Hepatocyte (in vitro differentiated cells): ENCODE data around the gene DEFB123. TPM values are rescaled to one million over a fixed set of nuclear protein-coding genes. Genes with fewer than 3 reads are reported as not detected.
"Not testable (repeated sequence)": the region's sequence is repeated elsewhere in the genome, so short reads cannot be mapped to it uniquely, and the experiment has no call there.

Experiments
- DNase-seq: peaks from one replicate; pipeline ENCODE4 v3.0.0-alpha.2; 2016; ENCODE audit warnings: low spot score
- H2AFZ ChIP-seq: fragments of 200-600 bp; sonication (generic); 2 replicates; pipeline ENCODE4 v1.6.0; 2016; ENCODE audit warnings: antibody characterized with exemption, mild to moderate bottlenecking
- H3K27ac ChIP-seq: fragments of 200-600 bp; sonication (generic); 2 replicates; pipeline ENCODE4 v1.5.1; 2016; ENCODE audit warnings: mild to moderate bottlenecking
- H3K27me3 ChIP-seq: fragments of 200-600 bp; sonication (generic); 2 replicates; pipeline ENCODE4 v1.6.1; 2016
- H3K36me3 ChIP-seq: fragments of 200-600 bp; sonication (generic); replicated peaks from 2 replicates; pipeline ENCODE4 v1.5.1; 2016; ENCODE audit warnings: low read depth; ENCODE audit not compliant: insufficient read depth
- H3K4me1 ChIP-seq: fragments of 200-600 bp; sonication (generic); 2 replicates; pipeline ENCODE4 v1.5.1; 2016; ENCODE audit warnings: mild to moderate bottlenecking, moderate library complexity; ENCODE audit not compliant: insufficient read depth
- H3K4me2 ChIP-seq: fragments of 200-600 bp; sonication (generic); 2 replicates; pipeline ENCODE4 v1.6.0; 2016
- H3K4me3 ChIP-seq: fragments of 200-600 bp; sonication (generic); 2 replicates; pipeline ENCODE4 v1.5.1; 2016; ENCODE audit warnings: mild to moderate bottlenecking
- H3K79me2 ChIP-seq: fragments of 200-600 bp; sonication (generic); 2 replicates; pipeline ENCODE4 v1.6.0; 2017; ENCODE audit warnings: mild to moderate bottlenecking
- H3K9me2 ChIP-seq: fragments of 200-600 bp; sonication (generic); replicated peaks from 2 replicates; pipeline ENCODE4 v1.6.0; 2017; ENCODE audit warnings: mild to moderate bottlenecking; ENCODE audit not compliant: insufficient read depth
- H3K9me3 ChIP-seq: fragments of 200-600 bp; sonication (generic); 2 replicates; pipeline ENCODE4 v1.5.1; 2016; ENCODE audit warnings: low read depth, mild to moderate bottlenecking
- H4K20me1 ChIP-seq: fragments of 200-600 bp; sonication (generic); 2 replicates; pipeline ENCODE4 v1.6.0; 2016; ENCODE audit warnings: mild to moderate bottlenecking; ENCODE audit not compliant: insufficient read depth, poor library complexity, severe bottlenecking
- CTCF ChIP-seq: fragments of 200-600 bp; sonication (generic); IDR thresholded peaks from 2 replicates; pipeline ENCODE4 v1.5.1; 2016; ENCODE audit warnings: antibody characterized with exemption, mild to moderate bottlenecking; ENCODE audit not compliant: poor library complexity
- EZH2 ChIP-seq: fragments of 200-600 bp; sonication (generic); IDR thresholded peaks from 2 replicates; pipeline ENCODE4 v1.6.1; 2016; ENCODE audit warnings: antibody characterized with exemption, mild to moderate bottlenecking, borderline replicate concordance
- EZH2phosphoT487 ChIP-seq: fragments of 200-600 bp; sonication (generic); IDR thresholded peaks from one replicate; pipeline ENCODE4 v1.6.1; 2018; ENCODE audit warnings: antibody characterized with exemption, mild to moderate bottlenecking, low read depth, moderate library complexity; ENCODE audit not compliant: unreplicated experiment, severe bottlenecking
- WGBS: methylation state at CpG from one replicate; pipeline ENCODE4 v1.1.6; 2016; ENCODE audit warnings: low lambda C conversion rate; ENCODE audit errors: missing lambda C conversion rate; 5-methylcytosine and 5-hydroxymethylcytosine counted together
- polyA plus RNA-seq: library from polyadenylated mRNA; unstranded; fragments of >200 nt; fragmentation: Nextera tagmentation; extraction: Ambion mirVana; gene quantifications from 2 replicates; pipeline ENCODE4 v1.2.1, GENCODE V29; 2016
- total RNA-seq: library from RNA; depleted of rRNA; stranded (reverse); fragments of >200 nt; gene quantifications from 2 replicates; pipeline ENCODE4 v1.2.3, GENCODE V29; 2014

The DEFB123 gene
- total and polyA plus RNA-seq, 2 experiments from 2014 or later: not detected

GRCh38 chr20:31452575-31452974, 12.1 kb downstream of the DEFB123 start:
- Histone ChIP-seq H3K4me2 (no peak overlapping the region), H3K79me2 (no peaks in the 10 kb centered on the region), H3K4me1 (no peaks in the 10 kb centered on the region), H2AFZ (no peak overlapping the region), H3K36me3 (no peaks in the 10 kb centered on the region), H3K9me2 (no peaks in the 10 kb centered on the region), H3K27ac (no peak overlapping the region), H4K20me1 (no peaks in the 10 kb centered on the region), H3K4me3 (no peak overlapping the region), H3K9me3 (no peaks in the 10 kb centered on the region), H3K27me3 (no peaks in the 10 kb centered on the region)
- 59% methylated on average over 2 of the region's 2 CpGs for WGBS
- no peak for DNase-seq
- TF ChIP-seq EZH2: no peak
- no peak for TF ChIP-seq EZH2phosphoT487
- TF ChIP-seq CTCF: no peak

GRCh38 chr20:31454361-31454760, 13.9 kb downstream of the DEFB123 start:
- peaks cover 4% of the 10 kb centered on the region for H3K27me3 ChIP-seq
- H4K20me1 ChIP-seq: no peaks in the 10 kb centered on the region
- no peaks in the 10 kb centered on the region for H3K9me3 ChIP-seq
- no peaks in the 10 kb centered on the region for H3K4me1 ChIP-seq
- TF ChIP-seq CTCF: no peak
- TF ChIP-seq EZH2: no peak
- TF ChIP-seq EZH2phosphoT487: no peak
- WGBS: 90% methylated on average over 1 of the region's 1 CpG
- H2AFZ ChIP-seq: no peak overlapping the region
- no peaks in the 10 kb centered on the region for H3K79me2 ChIP-seq
- no peak overlapping the region for H3K27ac ChIP-seq
- no peak overlapping the region for H3K4me2 ChIP-seq
- no peaks in the 10 kb centered on the region for H3K36me3 ChIP-seq
- H3K9me2 ChIP-seq: no peaks in the 10 kb centered on the region
- no peak overlapping the region for H3K4me3 ChIP-seq
- no peak for DNase-seq

GRCh38 chr20:31470946-31471345, 30.5 kb downstream of the DEFB123 start:
- not testable (repeated sequence) for DNase-seq, H3K27me3 ChIP-seq, H3K4me2 ChIP-seq, H3K27ac ChIP-seq, H3K9me2 ChIP-seq, H4K20me1 ChIP-seq, H3K36me3 ChIP-seq, H3K9me3 ChIP-seq, H2AFZ ChIP-seq, H3K4me1 ChIP-seq, H3K4me3 ChIP-seq, H3K79me2 ChIP-seq
- no CpG with 5 or more reads among the region's 33 CpGs for WGBS

- TF ChIP-seq EZH2phosphoT487 (no peak), EZH2 (no peak), CTCF (no peak)
- Histone ChIP-seq H4K20me1 (no peaks in the 10 kb centered on the region), H3K9me3 (no peaks in the 10 kb centered on the region), H3K9me2 (no peaks in the 10 kb centered on the region), H3K27ac (no peak overlapping the region), H3K4me2 (no peak overlapping the region), H3K4me1 (no peaks in the 10 kb centered on the region), H3K27me3 (peaks cover 14% of the 10 kb centered on the region), H3K79me2 (no peaks in the 10 kb centered on the region), H3K4me3 (no peak overlapping the region), H3K36me3 (no peaks in the 10 kb centered on the region), H2AFZ (no peak overlapping the region)
- DNase-seq: no peak
- WGBS: 57% methylated on average over 7 of the region's 8 CpGs
Observed at GRCh38 chr20:31472395-31473330, 32.2 kb downstream of the DEFB123 start.
